Aorta (tissue), 5 donors: ENCODE measurements around the gene MACF1. TPM values are rescaled to one million over a fixed set of nuclear protein-coding genes. Genes with fewer than 3 reads are reported as not detected.

Source experiments
- ATAC-seq: fragments of 200-7000 bp; cut with Tn5 transposase; one replicate; pipeline ENCODE4 v1.9.1; 2022; ENCODE audit warnings: moderate library complexity; ENCODE audit not compliant: low FRiP score
- DNase-seq, 2 donors: peaks; one replicate each; pipeline ENCODE4 v3.0.0-alpha.2; 2020
- H3K27ac ChIP-seq, 2 donors: one replicate each; pipeline ENCODE4 v1.5.1; 2013; ENCODE audit warnings: low read length in 2 of 2, mild to moderate bottlenecking in 2 of 2, moderate library complexity in 2 of 2, control low read depth in 1 of 2, inconsistent platforms in 1 of 2, low read depth in 1 of 2
- H3K27me3 ChIP-seq, 2 donors: one replicate each; pipeline ENCODE4 v1.6.1; 2013; ENCODE audit warnings: control low read depth in 1 of 2, low read length in 1 of 2, mild to moderate bottlenecking in 1 of 2, moderate library complexity in 1 of 2; ENCODE audit not compliant: insufficient read depth in 2 of 2, control insufficient read depth in 1 of 2
- H3K36me3 ChIP-seq, 2 donors: one replicate each; pipeline ENCODE4 v1.6.1; 2013; ENCODE audit warnings: control low read depth in 1 of 2, low read length in 1 of 2, mild to moderate bottlenecking in 1 of 2; ENCODE audit not compliant: insufficient read depth in 2 of 2, control insufficient read depth in 1 of 2
- H3K4me1 ChIP-seq, 2 donors: one replicate each; pipeline ENCODE4 v1.6.1; 2013; ENCODE audit warnings: low read length in 2 of 2, control low read depth in 1 of 2, mild to moderate bottlenecking in 1 of 2, moderate library complexity in 1 of 2; ENCODE audit not compliant: insufficient read depth in 2 of 2, control insufficient read depth in 1 of 2
- H3K4me3 ChIP-seq, 2 donors: one replicate each; pipeline ENCODE4 v1.5.1; 2013; ENCODE audit warnings: low read length in 2 of 2, control low read depth in 1 of 2, mild to moderate bottlenecking in 1 of 2
- H3K9me3 ChIP-seq: one replicate; pipeline ENCODE4 v1.6.1; 2013; ENCODE audit warnings: mild to moderate bottlenecking, low read length; ENCODE audit not compliant: control insufficient read depth
- whole genome bisulfite sequencing, 2 donors: extraction: QIAGEN DNeasy Blood & Tissue Kit; methylation state at CpG; one replicate each; pipeline ENCODE4 v1.1.7; 2013; 5-methylcytosine and 5-hydroxymethylcytosine counted together
- intact Hi-C, 2 donors: fragments of 100-400 bp; cut with DNase I; formaldehyde crosslinking; loops; one replicate each; pipeline versions ENCODE4 v1.14.2 to v1.15.0; 2022
- polyA plus RNA-seq, 2 donors: library from polyadenylated mRNA; stranded (reverse); fragments of 200-250 nt; gene quantifications; one replicate each; pipeline ENCODE4 v1.2.3, GENCODE V29; 2013
- total RNA-seq, 2 donors: library from RNA; stranded (reverse); fragmentation: NEBNext Ultra II Directional; extraction: Animal tissue kit (Norgen Biotek cat#: 25700); gene quantifications; one replicate each; pipeline ENCODE4 v1.2.1, GENCODE V29; 2021
- donor health status: healthy with polysubstance abuse.
- donor health status: Bipolar disorder and iron deficiency.
- donor health status: DM: no; HTN: no; CAD: no.
- donor health status: DM: no; HTN: no; CAD: no.
- donor health status: DM: yes; HTN: yes; CAD: no.

Gene MACF1
- total and polyA plus RNA-seq, 4 donors = 38.9 to 785 (median 386) TPM

DNA sequence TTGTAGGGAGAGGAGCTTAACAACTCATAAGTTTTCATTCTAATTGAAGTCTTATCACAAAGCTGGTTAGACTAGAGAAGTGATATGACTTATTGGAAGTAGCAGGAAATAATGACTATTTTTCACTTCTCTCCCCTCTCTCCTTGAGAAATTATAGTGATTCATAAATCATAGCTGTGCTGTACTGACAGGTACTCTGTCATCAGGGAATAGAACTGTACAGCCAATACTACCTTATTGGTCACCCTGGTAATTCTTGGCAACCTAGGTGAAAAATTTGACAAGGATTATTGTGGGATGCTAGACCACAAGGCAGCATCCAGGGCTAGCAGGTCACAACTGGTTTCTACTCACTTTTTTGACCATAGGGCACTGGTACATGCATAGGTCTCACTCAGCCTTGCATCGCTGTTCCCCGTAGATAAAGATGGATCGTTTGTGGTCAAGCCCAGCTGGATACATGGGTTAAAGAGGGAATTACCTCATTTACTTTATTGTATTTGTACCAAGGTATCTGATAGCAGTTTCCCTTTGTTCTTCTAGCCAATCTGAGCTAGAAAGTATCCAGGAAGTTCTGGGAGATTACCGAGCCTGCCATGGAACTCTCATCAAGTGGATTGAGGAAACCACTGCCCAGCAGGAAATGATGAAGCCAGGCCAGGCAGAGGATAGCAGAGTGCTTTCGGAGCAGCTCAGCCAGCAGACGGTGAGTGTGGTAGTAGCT lies 113.6 kb downstream of the MACF1 start:
- Histone ChIP-seq H3K27ac (no peak overlapping the region), H3K36me3 (peaks cover 10 to 23% of the 10 kb centered on the region in 2 donors), H3K27me3 (no peaks in the 10 kb centered on the region), H3K9me3 (no peaks in the 10 kb centered on the region), H3K4me3 (no peak overlapping the region), H3K4me1 (no peaks in the 10 kb centered on the region)
- WGBS, 2 donors = 76 to 78% methylated on average over 6 of the region's 6 CpGs
- DNase-seq (no peak), ATAC-seq (no peak)
- intact Hi-C loops = no loop called here

DNA sequence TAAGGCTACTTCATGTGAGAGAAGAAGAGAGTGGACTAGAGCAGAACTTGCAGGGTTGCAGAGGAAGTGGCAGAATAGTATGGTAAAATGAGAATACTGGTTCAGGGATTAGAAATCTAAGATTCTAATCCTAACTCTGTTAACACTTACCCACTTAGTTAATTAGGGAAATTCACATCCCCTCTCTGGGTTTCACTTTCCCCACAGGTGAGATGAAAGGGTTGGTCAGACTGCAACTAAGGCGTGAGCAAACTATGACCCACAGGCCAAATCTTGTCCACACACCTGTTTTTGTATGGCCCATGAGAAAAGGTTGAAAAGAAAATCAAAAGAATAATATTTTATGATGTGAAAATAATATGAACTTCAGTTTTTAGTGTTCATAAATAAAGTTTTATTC lies 117.5 kb downstream of the MACF1 start:
- H3K4me3 ChIP-seq = no peak overlapping the region
- no peaks in the 10 kb centered on the region for H3K27me3 ChIP-seq
- DNase-seq = no peak
- H3K36me3 ChIP-seq = peaks cover 10 to 24% of the 10 kb centered on the region in 2 donors
- ATAC-seq = no peak
- intact Hi-C loops = no loop called here
- no peak overlapping the region for H3K27ac ChIP-seq
- no peaks in the 10 kb centered on the region for H3K4me1 ChIP-seq
- WGBS, 2 donors = 96 to 100% methylated on average over 1 of the region's 1 CpG
- H3K9me3 ChIP-seq = no peaks in the 10 kb centered on the region

DNA sequence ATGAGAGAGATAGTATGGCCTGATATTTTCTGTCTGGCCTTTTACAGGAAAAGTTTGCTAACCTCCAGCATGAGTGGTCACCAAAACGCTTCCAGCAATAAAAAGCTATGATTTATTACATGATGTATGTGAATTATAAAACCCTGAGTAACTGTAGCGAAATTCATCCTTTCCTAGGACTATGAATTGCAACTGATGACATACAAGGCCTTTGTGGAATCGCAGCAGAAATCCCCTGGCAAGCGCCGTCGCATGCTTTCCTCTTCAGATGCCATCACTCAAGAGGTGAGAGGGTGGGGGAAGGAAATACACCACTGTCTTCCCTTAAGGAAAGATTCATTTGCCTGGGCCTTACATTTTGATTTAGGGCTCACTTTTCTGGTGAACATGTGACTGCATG lies 117.9 kb downstream of the MACF1 start:
- H3K4me1 ChIP-seq = no peaks in the 10 kb centered on the region
- H3K36me3 ChIP-seq = peaks cover 10 to 24% of the 10 kb centered on the region in 2 donors
- no peaks in the 10 kb centered on the region for H3K27me3 ChIP-seq
- intact Hi-C loops = no loop called here
- no peak overlapping the region for H3K4me3 ChIP-seq
- H3K9me3 ChIP-seq = no peaks in the 10 kb centered on the region
- no peak overlapping the region for H3K27ac ChIP-seq
- ATAC-seq = no peak
- no peak for DNase-seq
- WGBS, 2 donors = 76 to 85% methylated on average over 6 of the region's 6 CpGs

DNA sequence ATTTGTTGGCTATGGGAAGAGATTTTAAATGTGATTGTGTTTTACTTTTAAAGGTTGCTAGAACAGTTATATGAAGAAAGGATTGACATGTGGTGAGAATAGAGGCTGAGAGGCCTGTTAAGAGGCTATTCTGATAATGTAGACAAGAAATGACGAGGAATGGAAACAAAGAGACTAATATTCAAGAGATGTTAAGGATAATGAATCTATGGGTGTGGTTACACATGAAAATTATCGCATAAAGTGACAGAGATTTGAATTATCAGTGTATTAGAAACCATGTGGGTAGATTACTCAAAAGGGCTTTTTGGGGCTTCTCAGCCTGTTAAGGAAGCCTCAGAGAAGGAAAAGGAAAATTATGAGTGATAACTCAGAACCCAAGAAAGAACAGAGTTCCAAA lies 120.4 kb downstream of the MACF1 start:
- intact Hi-C loops = no loop called here
- Histone ChIP-seq H3K36me3 (peaks cover 7 to 18% of the 10 kb centered on the region in 2 donors), H3K27ac (no peak overlapping the region), H3K27me3 (no peaks in the 10 kb centered on the region), H3K4me3 (no peak overlapping the region), H3K9me3 (no peaks in the 10 kb centered on the region), H3K4me1 (peaks cover 1 to 5% of the 10 kb centered on the region in 2 donors)
- no peak for ATAC-seq
- 96% methylated on average over 2 of the region's 2 CpGs for WGBS, 2 donors
- DNase-seq = no peak

DNA sequence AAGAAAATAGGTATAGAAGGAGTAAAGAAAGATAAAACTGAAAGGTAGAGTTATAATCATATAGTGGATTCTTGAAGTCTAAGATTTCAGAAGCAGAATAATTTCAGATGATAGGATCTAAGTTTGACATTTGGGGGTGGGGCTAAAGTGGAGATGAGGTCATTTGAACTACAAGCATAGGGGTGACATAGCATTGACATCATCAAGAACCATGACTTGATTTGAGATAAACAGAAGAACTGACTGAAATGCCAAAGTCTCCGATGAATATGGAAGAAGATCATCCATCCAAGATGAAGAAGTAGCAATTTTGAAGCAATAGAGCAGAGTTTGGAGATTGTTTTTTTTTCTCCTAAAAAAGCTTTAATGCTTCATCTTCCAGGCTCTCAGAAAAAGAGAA lies 122.3 kb downstream of the MACF1 start:
- no peak for ATAC-seq
- WGBS, 2 donors = 90 to 100% methylated on average over 1 of the region's 1 CpG
- Histone ChIP-seq H3K4me3 (no peak overlapping the region), H3K4me1 (peaks cover 5 to 9% of the 10 kb centered on the region in 2 donors), H3K27me3 (no peaks in the 10 kb centered on the region), H3K27ac (no peak overlapping the region), H3K9me3 (no peaks in the 10 kb centered on the region), H3K36me3 (peaks cover 3 to 20% of the 10 kb centered on the region in 2 donors)
- no peak for DNase-seq
- intact Hi-C loops = no loop called here

DNA sequence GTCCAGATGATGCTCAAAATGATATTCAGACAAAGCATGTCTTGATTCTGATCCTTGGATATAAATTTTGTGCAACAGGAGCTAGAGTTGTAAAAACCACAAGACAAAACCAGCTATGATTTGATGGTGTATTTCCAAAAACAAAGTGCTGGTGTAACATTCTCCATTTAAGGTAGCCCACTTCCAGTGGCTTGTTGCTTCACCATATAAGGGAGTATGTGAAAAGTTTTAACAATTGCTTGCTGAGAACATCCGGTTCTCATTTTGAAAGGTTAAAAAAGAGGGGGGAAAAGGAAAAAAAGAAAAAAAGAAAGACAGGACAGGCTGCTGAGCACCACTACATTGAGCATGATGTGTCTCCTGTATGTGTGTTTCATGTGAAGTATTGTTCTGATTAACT lies 123.6 kb downstream of the MACF1 start:
- no peaks in the 10 kb centered on the region for H3K9me3 ChIP-seq
- peaks cover 5 to 9% of the 10 kb centered on the region in 2 donors for H3K4me1 ChIP-seq
- no peaks in the 10 kb centered on the region for H3K27me3 ChIP-seq
- DNase-seq = no peak
- no peak for ATAC-seq
- intact Hi-C loops = no loop called here
- WGBS, 2 donors = 0 to 1% methylated on average over 1 of the region's 1 CpG
- H3K4me3 ChIP-seq = peak overlapping the region in 1 of 2 donors; percentile 33
- peak overlapping the region in 1 of 2 donors; percentile 57 for H3K27ac ChIP-seq
- H3K36me3 ChIP-seq = peaks cover 5 to 18% of the 10 kb centered on the region in 2 donors

DNA sequence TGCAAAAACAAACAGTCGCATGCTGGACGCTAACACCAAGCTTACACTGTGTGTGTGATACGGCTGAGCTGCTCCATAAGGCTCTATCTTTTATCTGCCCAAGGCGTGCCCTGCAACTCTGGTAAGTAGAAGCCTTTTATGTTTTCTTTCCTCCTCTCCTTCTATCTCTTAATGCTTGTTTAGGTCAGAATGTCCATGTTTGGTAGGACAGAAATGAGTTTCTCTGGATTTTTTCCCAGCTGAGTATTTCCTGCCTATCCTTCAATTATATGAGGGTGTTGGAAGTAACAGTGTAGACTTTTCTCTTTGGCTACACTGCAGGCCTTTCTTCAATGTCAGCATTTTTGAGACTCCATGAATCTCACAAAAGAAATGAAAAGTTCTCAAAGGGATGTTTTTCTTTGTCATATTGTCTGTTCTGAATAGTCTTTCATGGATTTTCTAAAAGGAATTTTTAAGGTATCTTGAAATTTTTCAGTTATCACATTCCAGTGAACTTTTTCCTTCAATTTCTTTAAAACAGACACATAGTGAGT lies 124.2 kb downstream of the MACF1 start:
- Histone ChIP-seq H3K9me3 (no peaks in the 10 kb centered on the region), H3K4me1 (peaks cover 5 to 9% of the 10 kb centered on the region in 2 donors), H3K27me3 (no peaks in the 10 kb centered on the region), H3K36me3 (peaks cover 5 to 18% of the 10 kb centered on the region in 2 donors), H3K4me3 (peak overlapping the region; percentile 33 to 69), H3K27ac (peak overlapping the region in 1 of 2 donors; percentile 47)
- intact Hi-C loops = no loop called here
- no peak for ATAC-seq
- WGBS, 2 donors = 18 to 31% methylated on average over 4 of the region's 4 CpGs
- DNase-seq = no peak

DNA sequence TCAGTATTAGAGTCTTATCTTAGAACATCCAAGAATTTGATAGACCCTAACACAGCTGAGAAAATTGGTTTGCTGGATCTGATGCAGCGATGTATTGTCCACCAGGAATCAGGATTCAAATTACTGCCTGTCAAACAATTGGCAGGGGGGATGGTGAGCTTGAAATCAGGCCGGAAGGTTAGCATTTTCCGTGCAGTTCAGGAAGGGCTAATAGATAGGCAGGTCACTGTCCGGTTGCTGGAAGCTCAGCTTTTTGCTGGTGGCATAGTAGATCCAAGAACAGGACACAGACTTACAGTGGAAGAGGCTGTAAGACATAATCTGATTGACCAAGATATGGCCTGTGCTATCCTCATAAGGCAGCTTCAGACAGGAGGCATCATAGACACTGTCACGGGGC lies 127.2 kb downstream of the MACF1 start:
- ATAC-seq (no peak), DNase-seq (no peak)
- Histone ChIP-seq H3K36me3 (peaks cover 3 to 13% of the 10 kb centered on the region in 2 donors), H3K9me3 (no peaks in the 10 kb centered on the region), H3K4me1 (peaks cover 5 to 9% of the 10 kb centered on the region in 2 donors), H3K4me3 (no peak overlapping the region), H3K27me3 (no peaks in the 10 kb centered on the region), H3K27ac (no peak overlapping the region)
- WGBS, 2 donors = 91 to 92% methylated on average over 5 of the region's 5 CpGs
- intact Hi-C loops = no loop called here

DNA sequence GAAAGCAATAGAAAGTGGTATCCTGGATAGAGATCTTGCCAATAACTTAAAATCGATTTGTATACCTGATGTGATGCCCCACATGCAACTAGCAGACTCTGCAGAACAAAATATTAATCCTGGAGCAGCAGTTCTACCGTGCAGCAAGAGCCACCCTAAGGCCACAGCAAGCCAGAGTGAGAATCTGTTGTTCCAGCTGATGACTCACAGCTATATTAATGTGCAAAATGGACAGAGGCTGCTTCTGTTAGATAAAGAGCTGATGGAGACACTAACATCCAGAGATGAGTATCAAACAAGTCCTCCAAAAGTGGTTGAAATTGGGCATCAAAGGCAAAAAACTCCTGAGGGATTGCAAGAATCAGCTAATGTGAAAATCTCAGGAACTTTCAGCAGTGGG lies 127.8 kb downstream of the MACF1 start:
- no peaks in the 10 kb centered on the region for H3K9me3 ChIP-seq
- H3K4me3 ChIP-seq = no peak overlapping the region
- DNase-seq (no peak), ATAC-seq (no peak)
- H3K27ac ChIP-seq = no peak overlapping the region
- intact Hi-C loops = no loop called here
- peaks cover 5 to 9% of the 10 kb centered on the region in 2 donors for H3K4me1 ChIP-seq
- WGBS, 2 donors = 69 to 79% methylated on average over 2 of the region's 2 CpGs
- H3K36me3 ChIP-seq = peaks cover 3 to 11% of the 10 kb centered on the region in 2 donors
- no peaks in the 10 kb centered on the region for H3K27me3 ChIP-seq
